H1 (cell line): ENCODE measurements around the gene CFAP65. TPM values are rescaled to one million over a fixed set of nuclear protein-coding genes. Genes with fewer than 3 reads are reported as not detected.

Experiments used
- ASH2L ChIP-seq: fragments of 200-600, 300-600 bp; sonication (generic); IDR thresholded peaks from one replicate; pipeline ENCODE4 v1.7.1; 2017; ENCODE audit warnings: low read length
- CTBP2 ChIP-seq: IDR thresholded peaks from 2 replicates; pipeline ENCODE4 v1.7.0; 2011; ENCODE audit warnings: borderline replicate concordance, mild to moderate bottlenecking, moderate library complexity, mixed read lengths, low read length; ENCODE audit not compliant: insufficient read depth, insufficient read length
- TAF7 ChIP-seq: optimal IDR thresholded peaks from 2 replicates; pipeline ENCODE3; 2011; ENCODE audit warnings: low read depth, mild to moderate bottlenecking, inconsistent platforms, low read length, moderate library complexity, borderline replicate concordance
- polyA plus RNA-seq, 7 experiments: library from polyadenylated mRNA; depleted of rRNA in 3 of 7; stranded (reverse) in 5 of 7; unstranded in 2 of 7; fragments of >200 nt in 5 of 7; fragments of 200-250 nt in 2 of 7; gene quantifications; 1 replicate in 5 of 7; 2 replicates in 1 of 7; 4 replicates in 1 of 7; pipeline versions ENCODE4 v1.2.1 to v1.2.3, GENCODE V29; 2011 to 2013; ENCODE audit warnings: missing spikeins in 2 of 7, mixed read lengths in 2 of 7
- total RNA-seq: library from RNA; stranded (reverse); fragmentation: NEBNext Ultra II Directional; extraction: Animal tissue kit (Norgen Biotek cat#: 25700); gene quantifications from 2 replicates; pipeline ENCODE4 v1.2.1, GENCODE V29; 2021

Gene CFAP65
- total and polyA plus RNA-seq, 2 of the 8 experiments (the other 6 are each of a cell fraction or from before 2014, with no cell fraction given): 0.19 to 0.45 TPM

DNA sequence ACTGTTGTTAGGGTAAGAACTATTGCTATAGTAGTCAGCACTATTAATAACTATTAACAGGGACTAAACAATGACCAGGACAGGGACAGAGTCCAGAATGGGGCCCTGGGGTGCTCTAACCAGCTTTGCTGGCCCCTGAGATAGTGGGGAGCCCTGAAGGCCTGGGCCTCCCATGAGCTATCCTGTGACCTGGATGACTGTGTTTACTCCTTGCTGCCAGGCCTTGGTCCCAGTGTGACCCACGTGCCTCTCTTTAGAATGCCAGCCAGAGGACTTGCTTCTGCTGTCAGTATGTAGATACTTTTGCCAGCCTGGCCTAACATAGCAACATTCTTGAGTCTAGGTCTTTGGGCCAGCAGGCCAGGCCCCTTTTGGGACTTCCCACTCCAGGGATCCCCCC, 70.4 kb downstream of the CFAP65 start (continued):
- TF ChIP-seq CTBP2 (no peak), TAF7 (no peak), ASH2L (no peak)
